GM21447 (cell line): Measurements from ENCODE around the gene DCT.

ENCODE experiments used
- ATAC-seq: cut with Tn5 transposase; IDR thresholded peaks from one replicate; pipeline ENCODE4 v1.9.1; 2021; ENCODE audit not compliant: unreplicated experiment

Gene DCT

DNA sequence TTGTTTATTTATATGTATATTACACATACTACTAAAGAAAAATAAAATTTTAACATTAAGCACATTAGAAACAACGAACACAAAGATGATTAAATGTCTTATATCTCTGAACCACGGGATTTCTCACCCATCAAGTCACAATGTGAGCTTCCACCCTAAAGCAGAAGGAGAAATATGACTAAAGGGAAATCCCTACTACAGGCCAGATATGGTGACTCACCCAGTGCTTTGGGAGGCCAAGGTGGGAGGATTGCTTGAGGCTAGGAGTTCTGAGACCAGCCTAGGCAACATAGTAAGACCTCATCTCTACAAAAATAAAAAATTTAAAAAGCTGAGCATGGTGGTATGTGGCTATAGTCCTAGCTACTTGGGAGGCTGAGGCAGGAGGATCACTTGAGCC is 24.6 kb downstream of the DCT start:
- no peak for ATAC-seq

GRCh38 chr13:94454334-94454733 is 25.1 kb downstream of the DCT start:
- ATAC-seq = no peak

DNA sequence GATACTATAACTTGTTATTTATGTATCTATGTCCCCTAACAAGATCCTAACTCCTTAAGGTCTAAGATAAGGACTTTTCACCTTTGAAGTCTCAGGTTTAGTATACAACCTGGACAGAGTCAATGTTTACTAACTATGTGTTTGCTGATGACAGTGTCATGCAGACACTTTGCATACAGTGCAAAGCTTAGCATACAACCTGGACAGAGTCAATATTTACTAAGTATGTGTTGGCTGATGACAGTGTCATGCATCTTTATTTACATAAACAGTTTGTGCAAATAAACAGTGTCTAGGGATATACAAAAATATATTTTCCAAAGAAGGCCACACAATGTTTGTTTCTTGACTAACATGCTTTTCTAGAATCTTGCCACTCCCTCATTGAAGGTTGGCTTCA is 34.7 kb downstream of the DCT start:
- no peak for ATAC-seq

- no peak for ATAC-seq
Measured at GRCh38 chr13:94435604-94436226, 43.8 kb downstream of the DCT start.

DNA sequence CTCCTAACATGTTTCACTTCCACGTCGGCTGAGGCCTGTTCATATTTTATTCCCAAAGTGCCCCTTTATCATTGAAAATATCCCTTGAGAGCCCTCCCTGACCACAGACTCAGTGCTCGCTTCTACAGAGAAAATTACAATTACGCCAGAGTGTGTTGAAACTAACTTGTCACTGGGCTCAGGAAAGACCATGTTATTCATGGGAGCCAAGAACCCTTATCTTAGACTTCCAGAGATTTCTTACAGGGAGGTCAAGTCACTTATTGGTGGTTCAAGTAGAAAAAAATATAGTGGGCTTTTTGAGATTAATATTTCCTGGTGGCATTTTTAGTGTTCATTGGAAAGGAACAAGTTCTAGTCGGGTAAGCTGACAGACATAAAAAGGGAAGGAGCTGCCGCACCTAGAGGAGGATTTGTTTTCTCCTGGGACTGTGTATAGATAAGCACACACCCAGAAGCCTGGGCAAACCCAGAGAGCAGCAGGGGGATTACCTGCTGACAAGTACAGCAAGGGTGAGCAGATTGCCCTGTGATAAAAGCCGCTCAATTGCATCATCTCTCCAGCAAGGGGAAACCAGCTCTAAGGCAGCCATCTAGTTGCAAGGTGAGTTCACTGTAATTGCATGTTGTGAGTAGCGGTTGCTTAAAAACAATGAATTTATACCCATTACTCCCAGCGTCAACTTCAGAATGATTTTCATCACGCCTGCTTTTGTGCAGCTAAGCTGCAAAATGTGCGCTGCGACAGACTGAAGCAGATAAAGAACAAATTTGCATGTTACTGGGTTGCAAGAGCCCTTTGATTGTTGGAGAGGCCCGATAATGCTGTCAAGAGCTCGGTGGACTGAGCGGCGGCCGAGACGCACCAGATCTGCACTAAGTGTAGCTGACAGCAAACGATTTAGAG is 46.2 kb downstream of the DCT start:
- ATAC-seq = peak; percentile 65

GRCh38 chr13:94431987-94432386 is 47.5 kb downstream of the DCT start:
- ATAC-seq = no peak

DNA sequence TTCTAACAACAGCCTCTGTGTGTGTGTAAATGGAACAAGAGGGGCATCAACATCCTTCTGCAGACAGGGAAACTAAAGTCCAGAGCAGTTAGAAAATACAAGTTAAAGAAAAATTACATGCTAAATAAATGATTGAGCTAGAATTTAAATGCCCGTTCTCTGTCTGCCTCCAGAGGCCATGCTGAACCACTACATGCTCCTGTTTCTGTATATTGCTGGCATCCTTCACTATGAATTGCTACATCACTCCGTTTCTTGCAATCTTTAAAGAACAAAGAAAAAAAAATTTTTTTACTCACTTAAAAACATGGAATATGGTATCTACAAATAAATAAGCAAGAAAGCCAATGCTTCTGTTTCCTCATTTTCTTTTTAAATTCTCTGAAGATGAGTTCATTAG is 47.9 kb downstream of the DCT start:
- ATAC-seq = no peak

GRCh38 chr13:94427313-94427953 is 52.0 kb downstream of the DCT start:
- no peak for ATAC-seq

- no peak for ATAC-seq
Measured at GRCh38 chr13:94419925-94420305, 59.6 kb downstream of the DCT start.

DNA sequence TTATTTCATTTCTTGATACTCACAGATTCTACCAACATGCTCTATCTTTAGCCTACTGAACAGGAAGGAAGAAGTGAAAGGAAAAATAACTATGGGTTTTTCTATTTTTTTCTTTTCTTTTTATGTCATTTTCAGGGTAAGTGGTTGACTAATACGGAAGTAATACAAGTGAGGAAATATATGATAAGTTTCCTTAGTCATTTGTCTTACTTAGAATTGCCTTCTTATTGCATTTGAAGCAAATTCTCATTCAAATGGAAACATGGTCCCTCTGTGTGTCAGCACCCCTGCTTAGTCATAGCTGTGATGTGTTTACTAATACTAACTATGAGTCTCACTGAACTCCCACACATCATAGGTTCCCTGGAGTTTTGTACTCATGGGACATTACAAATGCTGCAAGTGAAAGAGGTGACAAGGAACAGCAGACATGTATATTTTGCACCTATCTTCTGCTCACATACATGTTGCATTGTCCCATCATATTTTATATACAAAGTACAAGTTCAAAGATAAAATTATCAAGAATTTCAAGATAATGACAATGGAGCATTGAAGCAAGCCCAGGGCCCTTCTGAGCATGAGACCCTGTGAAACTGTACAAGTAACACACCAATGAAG is 60.1 kb downstream of the DCT start:
- peak; percentile 66 for ATAC-seq

DNA sequence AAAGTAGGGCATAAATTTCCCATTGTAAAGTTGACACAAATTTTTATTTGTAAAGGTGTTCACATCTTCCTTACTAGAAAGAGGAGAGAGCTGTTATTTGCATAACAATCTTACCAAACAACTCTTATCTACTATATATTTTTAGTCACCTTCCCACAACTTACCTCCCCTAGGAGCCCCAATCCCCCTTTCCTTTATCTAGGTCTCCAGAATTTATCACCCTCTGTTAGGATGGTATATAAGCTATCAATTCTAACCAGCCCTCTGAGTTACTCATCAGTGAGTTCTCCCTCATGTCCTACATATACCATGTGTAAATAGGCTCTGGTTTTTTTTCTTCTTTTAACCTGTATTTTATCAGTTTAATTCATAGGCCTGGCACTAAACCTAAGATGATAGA is 62.2 kb downstream of the DCT start:
- no peak for ATAC-seq

- no peak for ATAC-seq
Measured at GRCh38 chr13:94416454-94417080, 62.9 kb downstream of the DCT start.

GRCh38 chr13:94415500-94416237 is 63.8 kb downstream of the DCT start:
- no peak for ATAC-seq

DNA sequence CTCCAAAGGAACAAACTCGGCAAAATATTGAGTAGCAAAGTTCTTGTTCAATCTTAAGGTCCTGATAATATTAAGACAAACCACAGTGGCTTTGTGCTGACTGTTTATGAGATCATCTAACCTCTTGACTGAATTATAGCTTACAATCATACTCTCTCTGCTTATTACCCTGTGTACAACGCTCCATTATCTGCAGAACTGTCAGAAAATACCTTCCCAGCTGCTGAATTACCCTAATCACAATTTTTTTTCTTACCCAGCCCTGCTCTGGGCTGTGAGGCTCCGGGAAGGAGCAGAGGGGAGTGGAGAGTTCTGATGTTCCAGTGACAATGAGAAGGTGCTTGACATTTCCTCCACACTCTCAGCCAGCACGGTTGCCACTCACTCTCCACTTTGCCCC is 64.8 kb downstream of the DCT start:
- ATAC-seq = no peak

GRCh38 chr13:94414141-94414540 is 65.3 kb downstream of the DCT start:
- ATAC-seq = no peak

DNA sequence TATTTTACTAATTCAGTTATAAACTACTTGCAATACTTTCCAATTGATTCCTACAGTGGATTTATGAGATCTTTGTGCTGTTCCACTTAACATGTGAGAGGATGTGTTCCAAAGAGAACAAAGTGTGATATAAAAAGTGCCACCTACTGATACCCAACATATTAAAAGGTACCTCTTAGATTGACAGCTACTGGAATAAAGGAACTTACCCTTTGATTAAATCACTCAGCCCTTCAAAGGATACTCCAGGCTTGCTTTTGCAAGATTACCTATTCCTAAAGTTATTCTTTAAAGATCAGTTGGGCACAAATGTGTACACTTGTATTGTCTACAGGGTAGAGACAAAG is 65.9 kb downstream of the DCT start:
- no peak for ATAC-seq

DNA sequence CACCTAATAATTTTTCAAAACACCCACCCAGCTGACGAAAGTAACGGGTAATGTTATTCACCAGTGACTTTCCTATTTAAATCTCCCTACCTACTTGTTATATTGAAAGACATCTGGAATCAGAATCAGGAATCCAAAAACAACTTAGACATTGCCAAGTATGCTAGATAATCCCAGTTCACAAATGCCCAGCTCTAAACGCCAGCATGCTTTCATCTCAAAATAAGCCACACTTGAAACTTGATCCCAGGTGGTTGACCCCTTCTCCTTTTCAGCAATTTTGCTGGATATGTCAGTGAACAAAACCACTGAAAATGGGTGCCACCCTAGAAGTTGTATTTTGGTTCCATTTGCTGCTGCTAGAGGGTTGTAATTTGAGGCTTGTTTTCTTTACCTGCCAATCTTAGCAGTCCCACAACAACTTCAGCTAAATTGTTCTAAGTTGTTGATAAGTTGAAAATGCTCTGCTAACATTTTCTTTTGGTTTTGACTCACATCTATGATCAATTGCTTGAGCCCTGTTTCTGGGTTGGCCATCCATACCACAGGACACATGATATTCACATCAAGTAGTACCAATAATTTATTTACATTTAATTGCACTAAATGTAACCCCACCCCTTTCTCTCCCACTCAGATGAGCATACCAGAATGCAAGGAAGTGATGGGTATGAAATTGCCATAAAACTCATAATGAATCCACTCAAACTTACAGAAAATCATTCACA is 66.4 kb downstream of the DCT start:
- ATAC-seq = no peak

GRCh38 chr13:94411747-94412146 is 67.7 kb downstream of the DCT start:
- no peak for ATAC-seq

DNA sequence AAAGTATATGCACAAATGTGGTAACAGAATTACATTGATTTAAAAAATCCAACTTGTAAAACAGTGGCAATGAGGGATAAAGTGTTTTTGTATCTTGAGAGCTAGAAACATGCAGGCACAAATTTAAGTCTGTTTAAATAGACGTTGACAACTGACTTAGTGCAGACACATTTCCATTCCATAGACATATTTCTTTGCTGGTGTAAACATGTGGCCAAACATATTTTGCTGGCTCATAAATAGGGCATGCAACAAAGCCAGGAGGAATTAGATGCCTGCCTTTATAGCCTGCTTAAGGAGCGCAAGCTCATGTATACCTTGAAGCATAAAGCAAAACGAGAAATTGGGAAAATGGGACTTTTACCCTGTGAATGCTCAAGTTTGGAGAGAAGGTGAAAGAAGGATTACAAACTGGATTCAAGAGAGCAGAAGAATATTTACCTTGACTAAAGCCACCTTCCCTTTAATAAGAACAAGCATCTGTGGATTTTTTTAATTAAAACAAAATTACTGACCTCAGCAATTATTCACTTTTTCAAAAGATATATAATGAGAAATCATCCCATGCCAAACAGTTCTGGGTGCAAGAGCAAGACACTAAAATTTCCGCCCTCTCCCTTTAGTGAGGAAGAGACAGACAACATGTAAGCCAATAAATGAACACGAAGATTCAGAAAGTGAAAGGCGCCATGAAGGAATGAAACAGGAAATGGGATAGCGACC is 71.0 kb downstream of the DCT start:
- no peak for ATAC-seq
